Esophagus muscularis mucosa (tissue), 3 donors: ENCODE data around the gene VPS13C.

Experiments used
- CTCF ChIP-seq, 3 experiments: fragments of 200-600 bp in 2 of 3; fragments of 450-650 bp in 1 of 3; sonication (generic) in 2 of 3; IDR thresholded peaks; one replicate each; pipeline ENCODE4 v1.5.1; 2017 to 2019; ENCODE audit warnings: antibody characterized with exemption in 3 of 3, mild to moderate bottlenecking in 2 of 3, moderate library complexity in 1 of 3
- POLR2A ChIP-seq: fragments of 450-650 bp; IDR thresholded peaks from one replicate; pipeline ENCODE4 v1.6.1; 2017; ENCODE audit warnings: antibody characterized with exemption, moderate library complexity, mild to moderate bottlenecking, low read depth

- no peak for TF ChIP-seq CTCF (IDR thresholded peaks at IDR 0.05)
- no peak for TF ChIP-seq POLR2A
These were observed 167.1 kb downstream of the VPS13C start for GRCh38 chr15:61893146-61893545.
